UCSD-AML1 (cell line): ENCODE measurements around the gene LAPTM5.
"Not testable (repeated sequence)": the region's sequence is repeated elsewhere in the genome, so short reads cannot be mapped to it uniquely, and the experiment has no call there.

Experiments used
- DNase-seq: peaks from one replicate; lab custom pipeline; 2025; ENCODE audit not compliant: unreplicated experiment; lab: John Stamatoyannopoulos, UW

LAPTM5 gene

GRCh38 chr1:30757352-30758120 is at the start of gene LAPTM5:
TSS of gene LAPTM5 (minus strand) at chr1:30757774. CDS start at chr1:30757745, 29 bp downstream.
- DNase-seq: peak; percentile 84

GRCh38 chr1:30806381-30807317 is 49.1 kb upstream of the LAPTM5 start:
- no peak for DNase-seq

- no peak for DNase-seq
These were observed 47.9 kb upstream of the LAPTM5 start for GRCh38 chr1:30805304-30806003.

- DNase-seq: no peak
These were observed 47.2 kb upstream of the LAPTM5 start for GRCh38 chr1:30804822-30805221.

GRCh38 chr1:30804352-30804751 is 46.8 kb upstream of the LAPTM5 start:
- no peak for DNase-seq

- no peak for DNase-seq
These were observed 46.0 kb upstream of the LAPTM5 start for GRCh38 chr1:30803562-30803961.

- DNase-seq: peak; percentile 78
These were observed 44.2 kb upstream of the LAPTM5 start for GRCh38 chr1:30801771-30802198.

GRCh38 chr1:30799233-30799511 is 41.6 kb upstream of the LAPTM5 start:
- DNase-seq: no peak

GRCh38 chr1:30798389-30799232 is 41.0 kb upstream of the LAPTM5 start:
- peak; percentile 26 for DNase-seq

- DNase-seq: no peak
These were observed 37.5 kb upstream of the LAPTM5 start for GRCh38 chr1:30795026-30795425.

- DNase-seq: no peak
These were observed 36.7 kb upstream of the LAPTM5 start for GRCh38 chr1:30794260-30794659.

GRCh38 chr1:30793209-30793608 is 35.6 kb upstream of the LAPTM5 start:
- DNase-seq: no peak

- DNase-seq: no peak
These were observed 34.3 kb upstream of the LAPTM5 start for GRCh38 chr1:30791868-30792267.

- peak; percentile 36 for DNase-seq
These were observed 33.5 kb upstream of the LAPTM5 start for GRCh38 chr1:30790850-30791778.

GRCh38 chr1:30790256-30790525 is 32.6 kb upstream of the LAPTM5 start:
- DNase-seq: not testable (repeated sequence)

GRCh38 chr1:30789388-30790255 is 32.0 kb upstream of the LAPTM5 start:
- no peak for DNase-seq

GRCh38 chr1:30788580-30789387 is 31.2 kb upstream of the LAPTM5 start:
- no peak for DNase-seq
